MM.1S (cell line): ENCODE measurements around the gene DENND1A.

Experiments used
- DNase-seq: peaks from one replicate; pipeline ENCODE4 v3.0.0-alpha.2; 2015
- H2AFZ ChIP-seq: fragments of 300-600 bp; sonication (generic); 2 replicates; pipeline ENCODE4 v1.6.0; 2016; ENCODE audit warnings: antibody characterized with exemption, low read length
- H3F3A ChIP-seq: fragments of 300-600 bp; sonication (generic); 2 replicates; pipeline ENCODE4 v1.6.1; 2016; ENCODE audit warnings: mild to moderate bottlenecking, antibody characterized with exemption, low read length, moderate library complexity, mixed read lengths; ENCODE audit not compliant: insufficient read depth
- H3K27ac ChIP-seq: fragments of 300-600 bp; sonication (generic); 2 replicates; pipeline ENCODE4 v1.5.1; 2016; ENCODE audit warnings: mild to moderate bottlenecking, low read length
- H3K27me3 ChIP-seq: fragments of 300-600 bp; sonication (generic); replicated peaks from 2 replicates; pipeline ENCODE4 v1.6.0; 2016; ENCODE audit warnings: low read length; ENCODE audit not compliant: insufficient read depth
- H3K36me3 ChIP-seq: fragments of 300-600 bp; sonication (generic); replicated peaks from 2 replicates; pipeline ENCODE4 v1.6.1; 2016; ENCODE audit warnings: mild to moderate bottlenecking, low read length, mixed read lengths; ENCODE audit not compliant: insufficient read depth
- H3K4me1 ChIP-seq: fragments of 300-600 bp; sonication (generic); 2 replicates; pipeline ENCODE4 v1.6.1; 2016; ENCODE audit warnings: low read length, mixed read lengths
- H3K4me2 ChIP-seq: fragments of 300-600 bp; sonication (generic); 2 replicates; pipeline ENCODE4 v1.6.0; 2016; ENCODE audit warnings: low read depth, low read length
- H3K4me3 ChIP-seq: fragments of 300-600 bp; sonication (generic); 2 replicates; pipeline ENCODE4 v1.5.1; 2016; ENCODE audit warnings: low read length, mixed read lengths
- H3K79me2 ChIP-seq: fragments of 300-600 bp; sonication (generic); 2 replicates; pipeline ENCODE4 v1.6.1; 2016; ENCODE audit warnings: mixed run types, low read length, mixed read lengths
- H3K9ac ChIP-seq: fragments of 300-600 bp; sonication (generic); 2 replicates; pipeline ENCODE4 v1.6.1; 2016; ENCODE audit warnings: low read length, mixed read lengths
- H3K9me2 ChIP-seq: fragments of 300-600 bp; sonication (generic); replicated peaks from 2 replicates; pipeline ENCODE4 v1.6.1; 2016; ENCODE audit warnings: mild to moderate bottlenecking, low read length, mixed read lengths; ENCODE audit not compliant: insufficient read depth
- H3K9me3 ChIP-seq: fragments of 300-600 bp; sonication (generic); replicated peaks from 2 replicates; pipeline ENCODE4 v1.6.1; 2016; ENCODE audit warnings: mild to moderate bottlenecking, low read length, mixed read lengths; ENCODE audit not compliant: insufficient read depth
- H4K20me1 ChIP-seq: fragments of 300-600 bp; sonication (generic); 2 replicates; pipeline ENCODE4 v1.6.1; 2016; ENCODE audit warnings: mild to moderate bottlenecking, low read length, moderate library complexity, mixed read lengths; ENCODE audit not compliant: insufficient read depth
- CTCF ChIP-seq: fragments of 300-600 bp; sonication (generic); IDR thresholded peaks from 2 replicates; pipeline ENCODE4 v1.5.1; 2016; ENCODE audit warnings: antibody characterized with exemption, low read length, mixed read lengths
- EZH2 ChIP-seq: fragments of 300-600 bp; sonication (generic); optimal IDR thresholded peaks from 2 replicates; pipeline ENCODE3; 2017; ENCODE audit warnings: low read depth, mild to moderate bottlenecking, antibody characterized with exemption, low read length, mixed read lengths
- EZH2phosphoT487 ChIP-seq: fragments of 300-600 bp; sonication (generic); IDR thresholded peaks from 2 replicates; pipeline ENCODE4 v1.6.1; 2018; ENCODE audit warnings: antibody characterized with exemption, low read length

Gene DENND1A

GRCh38 chr9:123651871-123652270 lies 278.1 kb downstream of the DENND1A start:
- Histone ChIP-seq H3K4me1 (no peaks in the 10 kb centered on the region), H3K9me3 (no peaks in the 10 kb centered on the region), H3K27me3 (no peaks in the 10 kb centered on the region), H3F3A (no peaks in the 10 kb centered on the region), H3K4me2 (no peak overlapping the region), H3K36me3 (no peaks in the 10 kb centered on the region), H3K27ac (no peak overlapping the region), H4K20me1 (no peaks in the 10 kb centered on the region), H3K9me2 (no peaks in the 10 kb centered on the region), H2AFZ (no peak overlapping the region), H3K79me2 (no peaks in the 10 kb centered on the region), H3K4me3 (no peak overlapping the region), H3K9ac (no peak overlapping the region)
- no peak for TF ChIP-seq EZH2phosphoT487
- TF ChIP-seq EZH2, result no peak
- TF ChIP-seq CTCF, result no peak
- DNase-seq, result no peak

- H4K20me1 ChIP-seq, result no peaks in the 10 kb centered on the region
- H3K4me2 ChIP-seq, result no peak overlapping the region
- H3K27ac ChIP-seq, result no peak overlapping the region
- TF ChIP-seq CTCF (no peak), EZH2phosphoT487 (no peak), EZH2 (no peak)
- no peaks in the 10 kb centered on the region for H3K79me2 ChIP-seq
- no peak for DNase-seq
- H3K4me3 ChIP-seq, result no peak overlapping the region
- no peak overlapping the region for H3K9ac ChIP-seq
- H3K36me3 ChIP-seq, result no peaks in the 10 kb centered on the region
- H2AFZ ChIP-seq, result no peak overlapping the region
- H3F3A ChIP-seq, result no peaks in the 10 kb centered on the region
- no peaks in the 10 kb centered on the region for H3K9me2 ChIP-seq
- no peaks in the 10 kb centered on the region for H3K9me3 ChIP-seq
- no peaks in the 10 kb centered on the region for H3K27me3 ChIP-seq
- H3K4me1 ChIP-seq, result no peaks in the 10 kb centered on the region
These were observed 278.7 kb downstream of the DENND1A start for GRCh38 chr9:123651273-123651672.

GRCh38 chr9:123649909-123650308 lies 280.0 kb downstream of the DENND1A start:
- H3F3A ChIP-seq, result no peaks in the 10 kb centered on the region
- H3K27me3 ChIP-seq, result no peaks in the 10 kb centered on the region
- no peak for DNase-seq
- H3K79me2 ChIP-seq, result no peaks in the 10 kb centered on the region
- no peak overlapping the region for H3K4me2 ChIP-seq
- H3K27ac ChIP-seq, result no peak overlapping the region
- H3K4me3 ChIP-seq, result no peak overlapping the region
- H2AFZ ChIP-seq, result no peak overlapping the region
- H3K36me3 ChIP-seq, result no peaks in the 10 kb centered on the region
- H4K20me1 ChIP-seq, result no peaks in the 10 kb centered on the region
- no peak overlapping the region for H3K9ac ChIP-seq
- no peaks in the 10 kb centered on the region for H3K9me3 ChIP-seq
- TF ChIP-seq EZH2phosphoT487, result no peak
- TF ChIP-seq EZH2, result no peak
- no peak for TF ChIP-seq CTCF
- no peaks in the 10 kb centered on the region for H3K4me1 ChIP-seq
- H3K9me2 ChIP-seq, result no peaks in the 10 kb centered on the region
